ENCODE data around the gene CDH13. TPM values are rescaled to one million over a fixed set of nuclear protein-coding genes. Genes with fewer than 3 reads are reported as not detected.

CDH13 gene
- total RNA-seq, 2 donors from 2014 or later: 228 to 280 TPM

- Histone ChIP-seq H3K4me1 (ENCODE audit: control insufficient read depth in 1 of 2, low read depth in 2 of 2) (no peaks in the 10 kb centered on the region), H3K27me3 (replicated peaks; ENCODE audit: insufficient read depth) (no peaks in the 10 kb centered on the region), H3K36me3 (no peaks in the 10 kb centered on the region), H3K4me3 (no peak overlapping the region), H3K27ac (no peak overlapping the region), H3K9me3 (no peaks in the 10 kb centered on the region)
- DNase-seq (ENCODE audit: low spot score) (no peak), ATAC-seq (ENCODE audit: insufficient number of reproducible peaks, low FRiP score, low read depth) (no peak)
- TF ChIP-seq CTCF (IDR thresholded peaks at IDR 0.05): no peak
Observed at GRCh38 chr16:83725313-83725712, 1098.5 kb downstream of the CDH13 start.

DNA sequence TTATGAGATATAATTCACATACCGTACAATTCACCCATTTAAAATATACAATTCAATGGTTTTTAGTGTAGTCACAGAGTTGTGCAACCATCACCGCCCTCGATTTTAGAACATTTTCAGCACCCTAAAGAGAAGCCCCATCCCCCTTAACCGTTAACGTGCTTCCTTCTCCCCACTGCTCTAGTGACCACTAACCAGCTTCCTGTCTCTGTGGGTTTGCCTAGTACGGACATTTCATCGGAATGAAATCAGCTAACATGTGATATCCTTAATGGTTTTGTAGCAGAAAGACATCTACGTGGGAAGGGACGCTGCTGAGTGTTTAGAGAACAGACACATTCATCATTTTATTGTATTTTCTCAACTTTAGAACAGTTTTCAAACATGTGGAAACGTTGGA lies 1100.2 kb downstream of the CDH13 start:
- H3K4me3 ChIP-seq: no peak overlapping the region
- no peaks in the 10 kb centered on the region for H3K4me1 ChIP-seq (ENCODE audit: control insufficient read depth in 1 of 2, low read depth in 2 of 2)
- no peak overlapping the region for H3K27ac ChIP-seq
- no peaks in the 10 kb centered on the region for H3K9me3 ChIP-seq
- no peaks in the 10 kb centered on the region for H3K27me3 ChIP-seq (replicated peaks; ENCODE audit: insufficient read depth)
- DNase-seq (ENCODE audit: low spot score) (no peak), ATAC-seq (ENCODE audit: insufficient number of reproducible peaks, low FRiP score, low read depth) (no peak)
- TF ChIP-seq CTCF (IDR thresholded peaks at IDR 0.05): no peak
- no peaks in the 10 kb centered on the region for H3K36me3 ChIP-seq

DNA sequence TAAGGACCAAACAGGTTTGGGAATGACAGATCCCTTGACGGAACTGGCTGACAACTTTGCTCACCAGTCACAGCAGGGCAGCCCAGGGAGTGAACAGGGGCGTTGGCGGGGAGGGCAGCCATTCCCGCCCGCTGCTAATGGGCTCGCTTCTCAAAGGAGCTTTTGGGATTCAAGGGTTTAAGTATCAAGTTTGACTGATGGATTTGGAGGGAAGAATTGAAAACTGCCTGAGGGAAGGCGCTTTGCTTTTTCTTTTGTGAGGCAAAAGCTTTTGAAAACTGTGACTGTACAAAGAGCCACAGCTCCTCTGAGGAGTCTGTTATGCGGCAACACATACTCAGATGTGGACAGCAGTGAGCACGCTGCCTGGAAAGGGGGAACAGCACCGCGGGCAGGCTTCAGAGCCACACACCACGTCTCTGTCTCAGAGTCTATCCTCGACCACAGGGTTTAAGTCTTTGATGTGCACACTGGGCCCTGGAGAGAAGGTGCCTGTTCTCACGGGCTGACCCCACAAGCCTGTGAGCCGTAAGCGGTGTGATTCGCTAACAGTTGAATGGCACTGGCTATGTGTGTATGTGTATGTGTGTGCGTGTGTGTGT lies 1101.1 kb downstream of the CDH13 start:
- DNase-seq (ENCODE audit: low spot score) (no peak), ATAC-seq (ENCODE audit: insufficient number of reproducible peaks, low FRiP score, low read depth) (no peak)
- Histone ChIP-seq H3K9me3 (no peaks in the 10 kb centered on the region), H3K4me3 (no peak overlapping the region), H3K4me1 (ENCODE audit: control insufficient read depth in 1 of 2, low read depth in 2 of 2) (no peaks in the 10 kb centered on the region), H3K27ac (no peak overlapping the region), H3K27me3 (replicated peaks; ENCODE audit: insufficient read depth) (no peaks in the 10 kb centered on the region), H3K36me3 (no peaks in the 10 kb centered on the region)
- no peak for TF ChIP-seq CTCF (IDR thresholded peaks at IDR 0.05)

GRCh38 chr16:83728492-83728891 lies 1101.7 kb downstream of the CDH13 start:
- no peak for DNase-seq (ENCODE audit: low spot score)

DNA sequence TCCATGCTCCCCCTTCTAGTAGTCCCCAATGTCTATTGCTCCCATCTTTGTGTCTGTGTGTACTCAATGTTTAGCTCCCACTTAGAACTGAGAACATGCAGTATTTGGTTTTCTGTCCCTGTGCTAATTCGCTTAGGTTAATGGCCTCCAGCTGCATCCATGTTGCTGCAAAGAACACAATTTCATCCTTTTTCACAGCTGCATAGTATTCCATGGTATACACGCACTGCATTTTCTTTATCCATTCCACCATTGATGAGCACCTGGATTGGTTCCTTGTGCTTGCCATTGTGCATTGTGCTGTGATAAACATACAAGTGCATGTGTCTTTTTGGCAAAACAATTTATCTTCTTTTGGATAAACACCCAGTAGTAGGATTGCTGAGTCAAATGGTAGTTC lies 1104.0 kb downstream of the CDH13 start:
- H3K9me3 ChIP-seq: no peaks in the 10 kb centered on the region
- no peak for ATAC-seq (ENCODE audit: insufficient number of reproducible peaks, low FRiP score, low read depth)

More at GRCh38 chr16:83728492-83728891, 1101.7 kb downstream of the CDH13 start:
- ATAC-seq (ENCODE audit: insufficient number of reproducible peaks, low FRiP score, low read depth): no peak
- no peak for TF ChIP-seq CTCF (IDR thresholded peaks at IDR 0.05)
- H3K36me3 ChIP-seq: no peaks in the 10 kb centered on the region
- no peak overlapping the region for H3K4me3 ChIP-seq
- H3K4me1 ChIP-seq (ENCODE audit: control insufficient read depth in 1 of 2, low read depth in 2 of 2): no peaks in the 10 kb centered on the region
- no peaks in the 10 kb centered on the region for H3K27me3 ChIP-seq (replicated peaks; ENCODE audit: insufficient read depth)
- no peak overlapping the region for H3K27ac ChIP-seq
- H3K9me3 ChIP-seq: no peaks in the 10 kb centered on the region

More for the DNA sequence above, 1104.0 kb downstream of the CDH13 start:
- Histone ChIP-seq H3K27ac (no peak overlapping the region), H3K36me3 (no peaks in the 10 kb centered on the region), H3K27me3 (replicated peaks; ENCODE audit: insufficient read depth) (no peaks in the 10 kb centered on the region), H3K4me1 (ENCODE audit: control insufficient read depth in 1 of 2, low read depth in 2 of 2) (no peaks in the 10 kb centered on the region), H3K4me3 (no peak overlapping the region)
- no peak for DNase-seq (ENCODE audit: low spot score)
- TF ChIP-seq CTCF (IDR thresholded peaks at IDR 0.05): no peak
